SU-DHL-6 (cell line): ENCODE results near the gene GLO1.

Experiments used
- CTCF ChIP-seq: fragments of 200-600 bp; sonication (generic); IDR thresholded peaks from one replicate; pipeline ENCODE4 v1.5.1; 2017; ENCODE audit warnings: antibody characterized with exemption, mild to moderate bottlenecking, low read length, moderate library complexity; ENCODE audit not compliant: insufficient read depth, poor library complexity, severe bottlenecking
- EZH2phosphoT487 ChIP-seq: fragments of 200-600 bp; sonication (generic), shearing (Covaris generic); conservative IDR thresholded peaks from 2 replicates; pipeline ENCODE4 v1.6.1; 2018; ENCODE audit warnings: mild to moderate bottlenecking, antibody characterized with exemption, low read length, moderate library complexity, mixed read lengths

GRCh38 chr6:38640216-38640909 is 62.6 kb downstream of the GLO1 start:
- TF ChIP-seq CTCF, result no peak
- TF ChIP-seq EZH2phosphoT487, result no peak
